GOT3 (cell line): ENCODE measurements around the gene TLK1.

Source experiments
- DNase-seq: peaks from one replicate; lab custom pipeline; 2025; ENCODE audit warnings: mixed read lengths; lab: John Stamatoyannopoulos, UW

TLK1 gene

DNA sequence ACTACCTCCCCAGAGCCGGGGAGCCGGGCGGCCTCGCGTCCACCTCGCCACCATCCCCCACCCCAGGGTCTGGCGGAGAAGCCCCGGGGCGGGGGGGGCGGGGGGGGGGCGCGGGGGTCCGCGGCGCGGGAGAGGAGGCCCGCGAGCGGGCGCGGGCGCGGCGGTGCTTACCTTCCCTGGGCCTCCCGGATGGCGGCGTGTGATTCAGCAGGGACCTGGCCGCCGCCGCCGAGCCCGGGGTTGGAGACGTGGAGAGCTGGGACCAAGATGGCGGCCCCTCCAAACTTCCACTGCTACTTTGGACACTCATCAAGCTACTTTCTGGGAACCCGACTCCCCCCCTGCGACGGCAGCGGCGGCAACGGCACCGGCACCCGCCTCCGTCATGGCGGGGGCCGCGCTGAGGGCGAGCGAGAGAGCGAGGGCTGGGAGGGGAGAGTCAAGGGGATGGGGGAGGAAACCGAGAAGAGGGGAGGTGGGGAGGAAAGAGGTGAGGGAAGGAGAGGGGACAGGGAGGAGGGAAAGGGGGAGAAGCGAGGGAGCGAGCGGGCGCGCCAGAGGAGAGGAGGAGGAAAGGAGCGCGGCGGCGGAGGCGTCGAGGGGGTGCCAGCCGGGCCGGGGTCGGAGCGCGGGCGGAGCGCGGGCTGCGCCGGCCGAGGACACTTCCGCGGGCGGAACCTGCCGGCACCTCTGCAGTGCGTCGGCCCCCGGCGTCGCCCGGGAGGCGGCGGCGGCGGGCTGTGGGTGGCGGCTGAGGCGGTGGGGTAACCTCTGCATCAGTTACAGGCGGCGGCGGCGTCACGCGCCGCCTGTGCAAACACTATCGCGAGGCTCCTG is at the start of gene TLK1:
TSS of gene TLK1 (minus strand) at position 775 of the 837 bp plus-strand sequence. CDS start at position 310, 465 bp downstream.
- DNase-seq = peak; percentile 47

- no peak for DNase-seq
These were observed 49.6 kb upstream of the TLK1 start for GRCh38 chr2:171210216-171210863.

GRCh38 chr2:171208657-171209056 is 48.0 kb upstream of the TLK1 start:
- DNase-seq = no peak

- DNase-seq = no peak
These were observed 45.9 kb upstream of the TLK1 start for GRCh38 chr2:171206422-171207115.

- no peak for DNase-seq
These were observed 44.9 kb upstream of the TLK1 start for GRCh38 chr2:171205551-171205950.

DNA sequence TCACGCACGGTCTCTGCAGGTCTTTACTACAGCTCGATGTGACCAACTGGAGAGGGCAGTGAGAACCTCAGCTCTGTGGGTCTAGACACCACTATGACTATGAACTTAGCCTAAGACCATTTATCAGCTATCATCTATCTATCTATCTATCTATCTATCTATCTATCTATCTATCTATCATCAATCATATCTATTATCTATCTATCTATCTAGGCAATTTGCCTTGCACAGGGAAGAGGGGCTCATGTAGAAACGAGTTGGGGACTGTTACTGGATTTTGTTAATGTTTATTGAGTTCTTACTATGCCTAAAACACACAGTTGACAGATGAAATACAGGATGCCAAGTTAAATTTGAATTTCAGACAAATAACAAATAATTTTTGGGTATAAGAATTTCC is 41.1 kb upstream of the TLK1 start:
- no peak for DNase-seq

GRCh38 chr2:171201271-171201670 is 40.6 kb upstream of the TLK1 start:
- no peak for DNase-seq

- no peak for DNase-seq
These were observed 39.8 kb upstream of the TLK1 start for GRCh38 chr2:171200469-171200868.

- no peak for DNase-seq
These were observed 30.3 kb upstream of the TLK1 start for GRCh38 chr2:171191021-171191420.

GRCh38 chr2:171187819-171188218 is 27.1 kb upstream of the TLK1 start:
- DNase-seq = no peak

- DNase-seq = no peak
These were observed 26.5 kb upstream of the TLK1 start for GRCh38 chr2:171187177-171187576.

- DNase-seq = no peak
These were observed 25.2 kb upstream of the TLK1 start for GRCh38 chr2:171185941-171186340.

GRCh38 chr2:171185165-171185818 is 24.6 kb upstream of the TLK1 start:
- DNase-seq = no peak

- DNase-seq = no peak
These were observed 20.7 kb upstream of the TLK1 start for GRCh38 chr2:171181064-171182049.

DNA sequence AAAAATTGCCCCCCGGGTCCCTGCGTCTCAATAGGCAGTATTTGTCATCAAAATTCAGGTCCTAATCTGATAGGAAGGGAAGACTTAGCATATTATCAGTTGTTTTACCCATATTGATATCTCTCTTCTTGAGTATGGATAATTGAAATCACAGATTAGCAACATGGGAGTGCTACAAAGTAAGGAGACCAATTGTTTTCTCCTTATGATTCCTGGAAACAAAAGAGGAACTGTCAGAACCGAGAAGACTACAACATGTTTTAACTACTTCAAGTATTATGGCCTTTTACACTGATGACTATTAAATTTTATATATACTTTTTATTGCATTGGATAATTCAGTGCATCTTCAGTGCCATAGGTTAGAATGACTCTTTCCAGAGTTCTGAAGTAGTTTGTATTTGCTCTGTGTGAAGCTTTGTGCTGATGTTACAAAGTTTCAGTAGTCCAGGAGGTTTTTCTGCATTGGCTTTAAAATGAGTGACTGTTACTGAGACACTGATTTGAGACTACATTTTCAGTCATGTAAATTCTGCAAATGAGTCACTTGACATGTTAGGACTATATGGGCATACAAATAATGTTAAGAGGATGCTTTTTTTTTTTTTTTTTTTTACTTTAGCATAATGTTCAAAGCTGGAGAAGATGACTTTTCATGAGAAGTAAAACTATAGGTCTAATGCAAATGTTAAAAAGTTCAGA is 19.7 kb upstream of the TLK1 start:
- DNase-seq = no peak

GRCh38 chr2:171178993-171179392 is 18.3 kb upstream of the TLK1 start:
- DNase-seq = no peak

- no peak for DNase-seq
These were observed 15.8 kb upstream of the TLK1 start for GRCh38 chr2:171176516-171176915.

DNA sequence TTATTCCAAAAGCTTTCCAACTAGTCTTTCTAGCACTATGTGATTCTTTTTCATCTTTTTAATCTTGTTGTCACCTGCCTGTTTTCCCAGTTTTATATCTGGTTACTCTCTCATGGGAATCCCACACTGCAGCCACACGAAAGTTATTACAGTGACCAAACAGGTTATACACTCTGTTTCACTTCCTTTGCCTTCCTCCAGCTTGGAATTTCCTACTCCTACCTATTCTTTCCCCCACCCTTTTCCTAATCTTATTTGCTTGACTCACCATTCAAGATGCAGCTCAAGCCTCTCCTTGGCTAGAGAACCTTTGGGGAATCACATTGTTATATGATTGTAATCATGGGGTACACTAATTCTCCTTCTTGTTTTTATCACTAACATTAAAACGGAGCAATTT is 13.4 kb upstream of the TLK1 start:
- DNase-seq = no peak

GRCh38 chr2:171173087-171173486 is 12.4 kb upstream of the TLK1 start:
- no peak for DNase-seq

DNA sequence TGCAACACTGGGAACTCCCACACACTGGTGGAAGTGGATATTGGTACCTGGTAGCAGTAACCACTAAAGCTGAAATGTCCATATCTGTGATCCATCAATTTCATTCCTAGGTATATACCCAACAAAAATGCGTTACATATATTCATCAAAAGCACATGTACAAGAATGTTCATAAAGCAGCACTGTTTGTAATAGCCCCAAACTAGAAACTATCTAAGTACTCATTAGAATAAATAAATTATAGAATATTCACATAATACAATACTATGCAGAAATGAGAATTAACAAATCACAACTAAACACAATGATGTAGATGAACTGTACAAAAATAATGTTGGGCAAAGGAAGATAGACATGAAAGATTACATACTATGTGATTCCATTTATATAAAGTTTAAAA is 11.1 kb upstream of the TLK1 start:
- DNase-seq = no peak
